Activated CD8-positive, alpha-beta memory T cell treated with anti-CD3 and anti-CD28 coated beads, Interleukin-2, amount 10 ng/mL, durations not matched to agents 7 days and 5 days (primary cell): Measurements from ENCODE around the gene DIP2C. TPM values are rescaled to one million over a fixed set of nuclear protein-coding genes. Genes with fewer than 3 reads are reported as not detected.
A peak's percentile ranks its signal among the peaks of the same experiment; 100 is the strongest.

Experiments
- ATAC-seq: fragments of 150-1000 bp; cut with Tn5 transposase; one replicate; pipeline ENCODE4 v1.10.0; 2021; ENCODE audit warnings: moderate library complexity
- CTCF ChIA-PET: fragments of 350-600 bp; sonication (Branson Sonifier 250); formaldehyde crosslinking; loops from one replicate; lab custom pipeline; 2021; ENCODE audit warnings: antibody characterized with exemption; lab: Charles Lee
- DNase-seq: peaks from one replicate; pipeline ENCODE4 v3.0.0-alpha.2; 2020
- H3K27ac Mint-ChIP-seq: one replicate; pipeline ENCODE4 v1.8.0; 2021; ENCODE audit warnings: mild to moderate bottlenecking, mixed read lengths
- H3K27me3 Mint-ChIP-seq: one replicate; pipeline ENCODE4 v1.8.0; 2021; ENCODE audit warnings: mixed read lengths
- H3K36me3 Mint-ChIP-seq: one replicate; pipeline ENCODE4 v1.8.0; 2021; ENCODE audit warnings: mild to moderate bottlenecking, mixed read lengths
- H3K4me1 Mint-ChIP-seq: one replicate; pipeline ENCODE4 v1.8.0; 2021; ENCODE audit warnings: mixed read lengths
- H3K4me3 Mint-ChIP-seq: one replicate; pipeline ENCODE4 v1.8.0; 2021; ENCODE audit warnings: mild to moderate bottlenecking, moderate library complexity, mixed read lengths
- H3K9me3 Mint-ChIP-seq: one replicate; pipeline ENCODE4 v1.8.0; 2022; ENCODE audit warnings: low read depth, mixed read lengths
- total RNA-seq, 2 experiments: library from RNA; stranded (reverse); gene quantifications; one replicate each; pipeline ENCODE4 v1.2.3, GENCODE V29; 2021

The DIP2C gene
- total RNA-seq, 2 experiments from 2014 or later = 0.26 to 0.99 TPM

DNA sequence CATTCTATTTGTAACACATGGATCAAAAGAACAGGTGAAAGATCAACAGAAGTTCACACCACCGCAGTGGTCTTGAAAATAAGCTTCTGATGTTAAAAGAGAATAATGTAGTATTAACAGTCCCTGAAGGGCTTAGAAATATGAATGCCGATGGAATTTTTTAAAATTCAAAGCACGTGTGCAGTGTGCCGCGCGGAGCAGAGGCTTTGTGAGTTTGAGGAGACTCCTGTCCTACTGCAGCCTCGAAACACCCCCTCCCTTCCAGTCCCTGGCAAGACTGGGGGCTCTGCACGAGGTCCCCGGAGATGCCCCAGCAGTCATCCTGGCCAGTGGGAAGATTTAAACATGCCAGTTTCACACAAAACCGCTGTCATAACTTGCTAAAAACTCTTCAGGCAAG lies 196.6 kb downstream of the DIP2C start:
- DNase-seq (no peak), ATAC-seq (no peak)
- no peaks in the 10 kb centered on the region for H3K36me3 Mint-ChIP-seq
- no peak overlapping the region for H3K4me3 Mint-ChIP-seq
- no peaks in the 10 kb centered on the region for H3K4me1 Mint-ChIP-seq
- H3K27me3 Mint-ChIP-seq = peaks cover 17% of the 10 kb centered on the region
- no peak overlapping the region for H3K27ac Mint-ChIP-seq
- CTCF ChIA-PET = no interaction called here
- no peaks in the 10 kb centered on the region for H3K9me3 Mint-ChIP-seq

DNA sequence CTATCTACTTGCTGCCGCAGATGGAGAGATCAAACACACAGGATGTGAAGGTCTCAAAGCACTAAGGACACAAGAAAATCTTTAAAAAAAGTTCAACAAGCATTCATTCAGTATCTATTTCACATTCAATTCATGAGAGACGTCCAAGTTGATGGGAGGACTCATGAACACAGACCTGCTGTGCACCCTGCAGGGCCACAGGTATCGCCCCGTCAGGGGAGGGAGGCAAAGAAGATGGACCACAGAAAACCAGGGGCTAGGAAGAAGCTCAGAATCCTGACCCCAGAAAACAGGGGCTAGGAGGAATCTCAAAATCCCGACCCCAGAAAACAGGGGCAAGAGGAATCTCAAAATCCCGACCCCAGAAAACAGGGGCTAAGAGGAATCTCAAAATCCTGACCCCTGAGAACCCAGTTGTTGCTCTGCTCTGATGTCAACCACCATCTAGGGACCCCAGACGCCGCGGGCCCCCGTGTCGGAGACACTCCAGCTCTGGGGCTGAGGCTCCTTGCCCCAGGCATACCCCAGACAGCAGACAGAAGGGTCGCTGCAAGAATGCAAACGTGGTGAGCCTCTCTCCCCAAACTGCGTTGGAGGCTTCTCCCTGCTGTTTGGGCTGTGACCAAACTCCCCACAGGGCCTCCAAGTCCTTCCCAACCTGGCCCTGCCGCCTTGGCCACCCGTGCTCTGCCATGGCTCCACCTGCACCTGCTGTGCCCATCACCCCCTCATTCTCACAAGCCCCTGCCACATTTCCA lies 197.6 kb downstream of the DIP2C start:
- DNase-seq (no peak), ATAC-seq (no peak)
- Mint-ChIP-seq H3K9me3 (no peaks in the 10 kb centered on the region), H3K36me3 (no peaks in the 10 kb centered on the region), H3K4me3 (no peak overlapping the region), H3K27me3 (peaks cover 18% of the 10 kb centered on the region), H3K4me1 (no peaks in the 10 kb centered on the region), H3K27ac (no peak overlapping the region)
- CTCF ChIA-PET = interaction anchor here (1.2 kb wide), 1 partner anchor 19 kb away, joined by 4 read pairs; no protein-coding TSS in a partner anchor

DNA sequence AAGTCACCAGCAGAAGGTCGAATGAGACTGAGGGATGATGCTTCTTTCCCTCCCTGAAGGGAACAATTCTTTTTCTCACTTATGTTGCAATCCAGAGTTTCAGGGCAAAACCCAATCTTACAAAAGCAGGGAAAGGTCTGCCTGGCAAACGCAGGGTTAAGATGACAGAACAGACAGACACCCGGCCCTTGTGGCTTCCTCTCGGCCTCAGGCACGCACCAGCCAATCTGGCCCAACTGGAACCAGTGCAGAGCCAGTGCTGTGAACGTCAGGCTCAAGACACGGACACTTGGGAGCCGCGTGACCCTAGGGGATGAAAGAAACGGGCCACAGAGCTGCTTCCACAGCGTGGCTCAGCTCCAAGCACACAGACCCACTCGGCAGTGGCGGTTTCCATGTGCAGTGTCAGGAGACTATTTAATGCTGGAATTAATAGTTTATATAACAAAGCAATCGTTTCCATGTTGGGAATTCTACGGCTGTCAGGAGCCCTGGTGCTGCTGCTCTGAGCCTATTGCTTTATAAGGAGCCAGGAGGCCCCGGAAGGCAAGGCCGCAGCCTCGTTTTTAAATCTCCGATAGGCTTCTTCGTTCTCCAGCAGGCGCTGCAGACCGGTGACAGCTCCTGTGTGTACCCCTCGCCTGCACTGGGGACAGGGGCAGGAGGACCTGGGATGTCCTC lies 198.4 kb downstream of the DIP2C start:
- no peak for ATAC-seq
- no peaks in the 10 kb centered on the region for H3K9me3 Mint-ChIP-seq
- no peak overlapping the region for H3K27ac Mint-ChIP-seq
- H3K27me3 Mint-ChIP-seq = peaks cover 18% of the 10 kb centered on the region
- H3K4me3 Mint-ChIP-seq = no peak overlapping the region
- H3K36me3 Mint-ChIP-seq = no peaks in the 10 kb centered on the region
- H3K4me1 Mint-ChIP-seq = no peaks in the 10 kb centered on the region
- DNase-seq = no peak
- CTCF ChIA-PET = interaction anchor here (1.2 kb wide), 1 partner anchor 20 kb away, joined by 4 read pairs; no protein-coding TSS in a partner anchor

DNA sequence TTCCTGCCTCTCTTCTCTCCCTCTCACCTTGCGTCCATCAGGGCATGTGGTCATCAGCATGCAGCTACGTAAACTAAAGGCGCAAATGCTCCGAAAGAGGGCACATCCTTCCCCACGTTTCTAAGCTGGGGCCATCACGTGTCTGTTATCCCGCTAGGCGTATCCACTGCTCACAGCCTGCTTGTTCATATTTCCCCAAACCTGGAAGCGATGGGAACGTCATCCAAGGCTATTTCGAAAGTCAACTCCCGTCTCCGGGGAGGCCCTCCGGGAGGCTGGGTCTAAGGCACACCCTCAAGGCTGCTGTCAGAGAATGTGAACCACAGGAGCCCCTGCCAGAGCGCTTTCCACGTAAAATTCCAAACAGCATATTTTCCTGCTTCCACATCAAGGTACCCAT lies 199.2 kb downstream of the DIP2C start:
- CTCF ChIA-PET = no interaction called here
- no peaks in the 10 kb centered on the region for H3K9me3 Mint-ChIP-seq
- H3K4me3 Mint-ChIP-seq = no peak overlapping the region
- ATAC-seq (no peak), DNase-seq (no peak)
- H3K4me1 Mint-ChIP-seq = peaks cover 3% of the 10 kb centered on the region
- no peak overlapping the region for H3K27ac Mint-ChIP-seq
- peaks cover 18% of the 10 kb centered on the region for H3K27me3 Mint-ChIP-seq
- no peaks in the 10 kb centered on the region for H3K36me3 Mint-ChIP-seq

DNA sequence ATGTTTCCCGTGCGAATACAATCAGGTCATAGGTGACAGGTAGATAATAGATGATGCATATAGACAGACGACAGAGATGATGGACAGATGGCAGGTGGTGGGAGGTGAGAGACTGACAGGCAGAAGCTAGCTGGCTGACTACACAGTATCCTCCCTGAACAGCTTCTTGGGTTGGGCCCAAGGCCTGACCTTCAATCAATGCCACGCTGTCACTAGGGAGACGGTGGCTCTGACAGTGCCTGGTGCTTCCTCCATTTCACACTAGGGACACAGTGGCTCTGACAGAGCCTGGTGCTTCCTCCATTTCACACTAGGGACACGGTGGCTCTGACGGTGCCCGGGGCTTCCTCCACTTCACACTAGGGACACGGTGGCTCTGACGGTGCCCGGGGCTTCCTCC lies 200.1 kb downstream of the DIP2C start:
- DNase-seq = no peak
- Mint-ChIP-seq H3K27ac (no peak overlapping the region), H3K4me3 (no peak overlapping the region), H3K9me3 (no peaks in the 10 kb centered on the region), H3K27me3 (peaks cover 18% of the 10 kb centered on the region), H3K36me3 (no peaks in the 10 kb centered on the region), H3K4me1 (peaks cover 4% of the 10 kb centered on the region)
- CTCF ChIA-PET = no interaction called here
- no peak for ATAC-seq

DNA sequence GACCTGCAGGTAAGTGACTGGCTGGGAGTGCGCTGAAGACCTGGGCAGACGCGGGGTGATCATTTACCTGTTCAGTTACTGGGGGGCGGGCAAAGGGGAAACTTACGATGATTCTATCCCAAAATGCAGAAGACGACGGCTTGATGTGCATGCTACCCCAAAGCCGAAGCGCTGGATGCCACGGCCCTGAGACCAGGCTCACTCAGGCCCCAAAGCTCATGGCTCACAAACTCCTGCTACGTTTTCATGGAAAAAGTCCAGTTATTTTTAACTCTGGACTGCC lies 200.6 kb downstream of the DIP2C start:
- ATAC-seq (no peak), DNase-seq (no peak)
- CTCF ChIA-PET = no interaction called here
- no peaks in the 10 kb centered on the region for H3K9me3 Mint-ChIP-seq
- H3K4me3 Mint-ChIP-seq = no peak overlapping the region
- H3K4me1 Mint-ChIP-seq = peaks cover 7% of the 10 kb centered on the region
- no peak overlapping the region for H3K27ac Mint-ChIP-seq
- no peaks in the 10 kb centered on the region for H3K36me3 Mint-ChIP-seq
- peaks cover 18% of the 10 kb centered on the region for H3K27me3 Mint-ChIP-seq

DNA sequence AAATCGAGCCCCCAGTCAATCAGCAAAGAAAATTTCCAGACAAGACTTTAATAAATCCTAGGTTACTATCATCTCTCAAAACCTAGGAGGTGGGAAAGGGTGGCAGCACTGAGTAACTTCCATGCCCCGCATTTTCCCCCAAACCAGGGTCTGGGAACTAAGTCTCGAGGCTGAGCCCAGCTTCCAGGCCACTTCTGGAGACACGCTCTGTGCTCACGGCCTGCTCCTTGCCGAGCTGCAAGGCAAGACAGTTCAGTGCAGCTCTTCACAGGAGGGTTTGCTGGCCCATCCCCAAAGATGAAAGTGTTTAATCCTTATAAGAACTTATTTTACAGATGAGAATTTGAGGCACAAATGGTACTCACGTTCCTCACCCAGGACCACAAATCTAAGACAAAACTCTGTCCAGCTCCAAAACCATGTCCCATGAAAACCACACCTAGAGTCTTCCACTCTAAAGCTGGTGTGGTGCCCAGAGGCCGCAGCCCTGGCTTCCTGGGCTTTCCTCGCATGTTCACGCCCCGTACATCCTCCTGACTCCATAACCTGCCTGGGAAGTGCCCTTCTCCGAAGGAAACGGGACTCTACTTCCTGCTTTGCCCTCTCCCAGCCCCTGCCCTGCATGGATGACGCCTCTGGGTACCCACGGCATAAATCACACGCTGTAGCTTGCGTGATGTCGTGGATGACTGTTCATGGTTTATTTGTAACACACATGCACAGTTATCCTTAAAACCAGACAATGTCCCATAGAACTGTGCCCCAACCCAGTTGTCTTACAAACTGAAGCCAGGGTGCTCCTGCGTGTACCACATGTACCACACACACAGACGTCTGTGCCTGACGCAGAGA lies 201.2 kb downstream of the DIP2C start:
- H3K9me3 Mint-ChIP-seq = no peaks in the 10 kb centered on the region
- CTCF ChIA-PET = interaction anchor here (0.7 kb wide), 1 partner anchor 352 kb away, joined by 3 read pairs; no protein-coding TSS in a partner anchor
- no peak overlapping the region for H3K27ac Mint-ChIP-seq
- ATAC-seq (no peak), DNase-seq (peak; percentile 21)
- H3K4me3 Mint-ChIP-seq = no peak overlapping the region
- peaks cover 16% of the 10 kb centered on the region for H3K27me3 Mint-ChIP-seq
- peaks cover 8% of the 10 kb centered on the region for H3K4me1 Mint-ChIP-seq
- H3K36me3 Mint-ChIP-seq = no peaks in the 10 kb centered on the region

DNA sequence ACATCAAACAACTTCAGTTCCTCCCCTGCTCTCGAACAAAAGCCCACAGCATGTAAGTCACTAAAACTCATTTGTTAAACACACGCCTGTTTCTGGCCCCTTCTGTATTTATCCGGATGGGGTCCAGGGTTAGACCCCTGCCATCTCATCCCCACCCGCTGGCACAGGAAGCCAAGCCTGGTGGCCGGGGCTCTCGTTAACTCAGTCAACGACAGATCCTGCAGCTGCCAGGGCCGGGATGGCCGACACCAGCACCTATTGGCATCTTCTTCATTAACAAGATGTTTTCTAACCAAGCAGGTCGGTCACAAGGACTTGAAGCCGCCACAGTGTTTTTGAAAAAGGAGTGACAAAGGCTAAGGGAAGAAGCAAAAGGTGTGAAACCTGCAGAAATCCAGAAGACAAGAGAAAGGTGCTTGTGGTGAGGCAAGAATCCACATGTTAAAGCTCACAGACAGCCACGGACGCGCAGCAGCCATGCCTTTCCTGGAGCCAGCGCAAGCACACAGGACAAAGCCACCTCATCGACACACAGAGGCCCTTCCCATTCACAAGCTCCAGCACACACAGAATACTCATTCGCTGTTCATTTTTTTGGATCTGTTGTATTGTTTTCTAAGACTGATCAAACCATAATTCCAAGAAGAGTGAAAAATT lies 202.7 kb downstream of the DIP2C start:
- Mint-ChIP-seq H3K27ac (no peak overlapping the region), H3K4me3 (no peak overlapping the region), H3K36me3 (no peaks in the 10 kb centered on the region), H3K27me3 (peaks cover 3% of the 10 kb centered on the region), H3K9me3 (no peaks in the 10 kb centered on the region), H3K4me1 (peaks cover 8% of the 10 kb centered on the region)
- ATAC-seq = no peak
- DNase-seq = peak; percentile 34
- CTCF ChIA-PET = no interaction called here

DNA sequence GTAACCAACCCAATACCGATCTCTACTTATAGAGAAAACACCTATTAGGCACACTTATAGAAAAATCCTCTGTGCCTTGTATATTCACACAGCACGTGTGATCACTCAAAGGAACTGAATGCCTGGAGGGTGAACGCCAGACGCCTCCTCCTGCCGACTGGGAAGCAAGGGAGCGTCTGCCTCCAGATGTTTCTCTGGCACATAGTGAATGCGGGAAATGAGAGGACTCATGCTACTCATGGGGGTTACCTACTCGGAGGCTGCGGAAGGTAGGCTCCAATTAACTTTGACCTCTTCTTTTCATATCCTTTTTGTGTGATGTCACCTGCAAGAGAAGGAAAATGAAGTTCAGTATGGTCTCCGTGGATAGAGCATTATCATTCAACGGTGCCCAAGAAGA lies 203.3 kb downstream of the DIP2C start:
- CTCF ChIA-PET = no interaction called here
- Mint-ChIP-seq H3K4me3 (no peak overlapping the region), H3K27me3 (peaks cover 3% of the 10 kb centered on the region), H3K27ac (no peak overlapping the region), H3K36me3 (no peaks in the 10 kb centered on the region), H3K4me1 (peaks cover 8% of the 10 kb centered on the region), H3K9me3 (no peaks in the 10 kb centered on the region)
- DNase-seq (no peak), ATAC-seq (no peak)

DNA sequence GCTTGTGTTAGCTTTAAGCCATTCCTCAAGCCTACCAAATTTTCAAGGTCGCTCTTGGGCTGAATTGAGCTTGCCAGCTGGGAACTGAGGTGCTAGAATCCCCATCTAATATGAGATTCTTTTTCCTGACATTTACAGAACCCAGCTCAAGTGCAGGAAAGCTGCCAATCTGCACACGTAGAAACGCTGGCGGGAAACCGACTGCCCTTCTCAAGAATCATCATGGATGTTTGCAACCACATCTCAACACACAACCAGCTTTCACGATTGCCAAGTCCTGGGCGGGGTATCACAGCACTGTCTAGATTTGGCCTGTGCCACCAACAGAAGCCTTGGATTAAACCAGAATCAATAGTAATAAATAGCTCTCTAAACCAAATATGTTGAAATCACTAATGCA lies 203.7 kb downstream of the DIP2C start:
- Mint-ChIP-seq H3K4me3 (peak overlapping the region; percentile 72), H3K36me3 (no peaks in the 10 kb centered on the region), H3K4me1 (peaks cover 8% of the 10 kb centered on the region), H3K9me3 (no peaks in the 10 kb centered on the region), H3K27ac (no peak overlapping the region), H3K27me3 (peaks cover 3% of the 10 kb centered on the region)
- no peak for DNase-seq
- ATAC-seq = no peak
- CTCF ChIA-PET = no interaction called here

DNA sequence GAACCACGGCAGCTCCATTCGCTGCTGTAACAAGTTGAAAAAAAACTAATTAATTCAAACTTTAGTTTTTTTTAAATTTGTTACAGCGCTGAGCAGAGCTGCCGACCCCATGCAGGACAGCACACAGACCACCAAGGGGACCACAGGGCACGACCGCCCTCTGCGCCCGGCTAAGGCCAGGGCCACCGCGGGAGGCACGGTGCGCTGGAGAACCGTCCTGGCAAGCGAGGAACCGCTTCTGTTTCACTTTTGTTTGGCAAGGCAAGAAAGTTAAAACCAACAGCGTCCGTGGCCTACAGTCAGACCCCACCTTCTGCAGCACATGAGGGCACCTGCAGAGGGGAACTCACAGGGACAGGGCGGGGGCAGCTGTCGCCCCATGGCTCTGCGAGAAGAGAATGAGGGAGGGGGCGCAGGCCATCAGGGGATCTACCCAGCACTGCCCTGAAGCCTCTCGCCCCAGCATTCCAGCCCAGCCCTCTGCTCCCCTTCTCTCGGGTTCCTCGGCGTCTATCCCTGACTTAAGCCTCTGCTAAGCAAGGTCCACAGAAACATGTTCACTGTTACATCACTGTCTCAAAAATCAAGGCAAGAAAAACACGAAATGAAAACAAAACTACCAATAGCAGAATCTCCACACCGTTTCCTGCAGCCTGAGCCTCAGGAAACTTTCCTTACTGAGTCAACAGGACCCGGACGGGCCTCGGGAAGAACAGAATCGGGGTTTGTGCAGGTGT lies 204.4 kb downstream of the DIP2C start:
- Mint-ChIP-seq H3K4me1 (peaks cover 8% of the 10 kb centered on the region), H3K9me3 (no peaks in the 10 kb centered on the region), H3K27me3 (peaks cover 3% of the 10 kb centered on the region), H3K27ac (peak overlapping the region; percentile 87), H3K4me3 (peak overlapping the region; percentile 72), H3K36me3 (no peaks in the 10 kb centered on the region)
- peak; percentile 61 for DNase-seq
- ATAC-seq = peak; percentile 84
- CTCF ChIA-PET = no interaction called here

DNA sequence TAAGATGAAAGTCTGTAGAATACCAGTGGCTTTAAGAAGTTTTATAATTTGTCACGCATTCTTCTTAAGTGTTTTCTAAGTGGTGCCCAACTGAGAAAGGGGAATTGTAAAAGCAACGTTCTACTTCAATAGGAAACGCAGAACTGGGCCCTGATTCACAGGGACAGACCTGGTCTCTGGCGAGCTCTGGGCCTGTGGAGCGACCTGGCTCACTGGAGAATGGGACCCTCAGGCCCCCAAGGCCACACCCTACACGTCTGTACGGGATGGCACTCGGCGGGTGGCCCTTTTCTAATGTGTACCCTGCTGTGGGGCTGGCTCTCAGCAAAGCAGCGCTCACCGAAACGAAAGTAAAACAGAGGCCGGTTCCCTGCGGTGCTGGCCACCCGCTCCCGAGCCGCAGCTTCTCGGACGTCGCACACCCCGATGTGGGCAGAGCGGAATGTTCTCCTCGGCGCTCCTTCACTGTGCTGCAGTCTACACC lies 205.0 kb downstream of the DIP2C start:
- H3K27ac Mint-ChIP-seq = peak overlapping the region; percentile 87
- CTCF ChIA-PET = interaction anchor here (0.8 kb wide), 1 partner anchor 28 kb away, joined by 3 read pairs; no protein-coding TSS in a partner anchor
- H3K27me3 Mint-ChIP-seq = peaks cover 3% of the 10 kb centered on the region
- peaks cover 8% of the 10 kb centered on the region for H3K4me1 Mint-ChIP-seq
- DNase-seq (peak; percentile 62), ATAC-seq (peak; percentile 79)
- no peaks in the 10 kb centered on the region for H3K36me3 Mint-ChIP-seq
- no peaks in the 10 kb centered on the region for H3K9me3 Mint-ChIP-seq
- peak overlapping the region; percentile 72 for H3K4me3 Mint-ChIP-seq
